Measurements from ENCODE around the gene HMGCLL1. TPM values are rescaled to one million over a fixed set of nuclear protein-coding genes. Genes with fewer than 3 reads are reported as not detected.

HMGCLL1 gene
- total RNA-seq, 4 donors from 2014 or later = 2.8 to 7.7 (median 4.4) TPM

DNA sequence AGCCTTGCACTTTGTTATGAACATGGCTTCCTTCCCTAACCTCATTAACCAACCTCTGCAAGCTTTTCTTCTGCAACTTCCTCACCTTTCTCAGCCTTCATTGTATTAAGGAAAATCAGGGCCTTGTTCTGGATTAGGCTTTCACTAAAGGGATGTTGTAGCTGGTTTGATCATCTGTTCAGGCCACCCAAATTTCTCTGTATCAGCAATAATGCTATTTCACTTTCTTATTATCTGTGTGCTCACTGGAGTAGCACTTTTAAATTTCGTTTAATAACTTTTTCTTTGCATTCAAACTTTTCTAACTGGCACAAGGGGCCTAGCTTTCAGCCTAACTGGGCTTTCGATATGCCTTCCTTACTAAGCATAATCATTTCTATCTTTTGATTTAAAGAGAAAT, 155.1 kb downstream of the HMGCLL1 start:
- TF ChIP-seq, protein P1, sequence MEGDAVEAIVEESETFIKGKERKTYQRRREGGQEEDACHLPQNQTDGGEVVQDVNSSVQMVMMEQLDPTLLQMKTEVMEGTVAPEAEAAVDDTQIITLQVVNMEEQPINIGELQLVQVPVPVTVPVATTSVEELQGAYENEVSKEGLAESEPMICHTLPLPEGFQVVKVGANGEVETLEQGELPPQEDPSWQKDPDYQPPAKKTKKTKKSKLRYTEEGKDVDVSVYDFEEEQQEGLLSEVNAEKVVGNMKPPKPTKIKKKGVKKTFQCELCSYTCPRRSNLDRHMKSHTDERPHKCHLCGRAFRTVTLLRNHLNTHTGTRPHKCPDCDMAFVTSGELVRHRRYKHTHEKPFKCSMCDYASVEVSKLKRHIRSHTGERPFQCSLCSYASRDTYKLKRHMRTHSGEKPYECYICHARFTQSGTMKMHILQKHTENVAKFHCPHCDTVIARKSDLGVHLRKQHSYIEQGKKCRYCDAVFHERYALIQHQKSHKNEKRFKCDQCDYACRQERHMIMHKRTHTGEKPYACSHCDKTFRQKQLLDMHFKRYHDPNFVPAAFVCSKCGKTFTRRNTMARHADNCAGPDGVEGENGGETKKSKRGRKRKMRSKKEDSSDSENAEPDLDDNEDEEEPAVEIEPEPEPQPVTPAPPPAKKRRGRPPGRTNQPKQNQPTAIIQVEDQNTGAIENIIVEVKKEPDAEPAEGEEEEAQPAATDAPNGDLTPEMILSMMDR (IDR thresholded peaks at IDR 0.05; ENCODE audit: low read depth) = no peak

DNA sequence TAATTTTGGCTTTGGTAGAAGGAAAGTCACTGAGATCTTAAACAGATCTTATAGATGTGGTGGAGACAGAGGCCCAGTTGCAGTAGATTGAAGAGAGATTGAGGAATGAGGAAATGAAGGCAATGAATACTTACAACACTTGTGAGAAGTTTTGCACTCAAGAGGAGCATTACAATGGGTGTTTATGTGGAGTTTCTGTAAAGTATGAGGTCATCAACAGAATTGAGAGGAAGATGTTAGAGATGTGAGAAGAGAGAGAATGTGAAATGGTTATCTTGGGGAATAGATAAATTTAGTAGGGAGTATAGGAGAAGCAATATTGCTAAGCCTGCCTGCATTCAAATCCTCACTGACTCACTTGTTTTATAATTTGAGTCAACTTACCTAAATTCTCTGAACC, 168.3 kb downstream of the HMGCLL1 start:
- TF ChIP-seq, protein P1 (IDR thresholded peaks at IDR 0.05; ENCODE audit: low read depth) = no peak

DNA sequence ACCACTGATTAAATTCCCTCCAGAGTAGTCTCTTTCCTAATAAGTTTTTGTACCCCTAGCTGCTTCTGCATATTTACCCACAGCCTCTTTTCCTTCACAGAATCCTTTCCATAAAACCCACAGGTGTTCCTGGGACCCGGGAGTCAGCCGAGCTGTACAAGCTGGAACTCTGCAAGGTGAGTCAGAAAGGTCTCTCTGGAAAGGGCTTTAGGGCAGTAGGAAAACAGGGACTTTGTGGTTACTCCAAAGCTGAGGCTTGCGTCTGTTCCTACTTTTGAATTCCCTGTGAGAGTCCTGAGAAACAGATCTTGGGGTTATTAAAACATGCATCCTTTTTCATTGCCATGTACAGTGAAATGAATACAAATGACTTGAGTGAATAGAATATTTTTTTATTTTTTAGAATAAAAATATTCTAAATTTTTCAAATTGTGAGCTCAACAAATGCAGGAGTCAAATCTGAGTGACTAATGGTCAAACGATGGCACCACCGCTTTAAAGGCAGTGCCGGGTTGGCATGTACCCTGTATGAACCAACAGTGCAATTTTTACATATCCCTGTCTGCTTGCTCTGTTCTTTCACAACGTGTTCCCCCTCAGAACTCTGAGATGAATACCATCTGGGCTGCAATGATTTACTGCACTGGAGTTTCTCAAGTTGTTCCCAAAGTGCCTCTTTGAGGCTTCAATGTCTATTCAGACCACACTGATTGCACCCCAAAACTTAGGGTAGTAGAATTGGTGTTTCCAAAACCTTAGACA, 173.3 kb downstream of the HMGCLL1 start:
- TF ChIP-seq, protein P1 (IDR thresholded peaks at IDR 0.05; ENCODE audit: low read depth) = no peak

DNA sequence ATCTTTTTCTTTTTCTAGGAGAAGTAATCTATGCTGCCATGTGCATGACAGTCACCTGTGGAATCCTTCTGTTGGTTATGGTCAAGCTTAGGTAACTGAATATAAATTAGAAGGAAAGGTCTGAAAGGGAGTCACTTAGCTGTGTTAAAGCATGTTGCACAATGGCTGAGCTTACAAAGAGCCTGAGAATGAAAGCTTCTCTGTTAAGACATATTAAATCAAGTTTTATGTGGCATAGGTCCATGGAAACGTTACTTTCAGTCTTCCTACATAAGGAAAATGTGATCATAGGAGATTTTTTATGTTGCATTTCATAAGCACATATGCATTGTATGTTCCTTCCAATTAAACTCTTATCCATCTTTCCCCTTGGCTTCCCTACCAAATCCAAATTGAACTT, 179.6 kb downstream of the HMGCLL1 start:
- TF ChIP-seq, protein P1 (IDR thresholded peaks at IDR 0.05; ENCODE audit: low read depth) = no peak

DNA sequence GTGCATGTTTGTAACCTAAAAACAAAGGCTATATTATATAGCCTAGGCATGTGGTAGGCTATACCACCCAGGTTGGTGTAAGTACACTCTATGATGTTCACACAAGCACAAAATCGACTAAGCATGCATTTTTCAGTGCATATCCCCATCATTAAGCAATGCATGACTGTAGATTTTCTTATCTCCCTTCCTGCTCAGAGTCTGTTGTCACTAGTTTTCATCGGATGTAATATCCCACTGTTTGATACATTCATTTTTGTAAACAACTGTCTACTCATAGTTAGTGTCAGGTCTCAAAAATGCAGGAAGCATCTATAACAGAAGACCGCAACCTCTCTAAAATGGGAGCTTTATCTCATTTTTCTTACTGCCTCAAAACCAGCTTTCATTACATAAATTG, 181.0 kb downstream of the HMGCLL1 start:
- TF ChIP-seq, protein P1 (IDR thresholded peaks at IDR 0.05; ENCODE audit: low read depth) = no peak

DNA sequence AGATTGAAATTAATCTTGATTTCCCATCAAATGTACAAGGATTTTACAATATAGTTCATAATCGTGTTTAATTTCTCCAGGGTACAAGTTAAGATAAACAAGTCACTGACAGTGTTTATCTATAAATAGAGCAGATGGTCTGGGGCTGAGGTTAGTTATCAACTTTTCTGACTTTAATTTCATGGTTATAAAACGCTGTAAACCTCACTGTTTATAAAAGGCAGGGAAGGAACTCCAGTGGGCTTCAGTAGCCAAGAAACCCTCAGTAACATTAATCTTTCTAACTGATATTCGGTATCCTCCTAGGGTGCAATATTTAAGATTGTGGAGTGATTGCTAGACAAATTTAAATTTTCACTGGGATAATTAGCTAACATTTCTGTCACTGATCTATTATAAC, 183.1 kb downstream of the HMGCLL1 start:
- TF ChIP-seq, protein P1 (IDR thresholded peaks at IDR 0.05; ENCODE audit: low read depth) = no peak

DNA sequence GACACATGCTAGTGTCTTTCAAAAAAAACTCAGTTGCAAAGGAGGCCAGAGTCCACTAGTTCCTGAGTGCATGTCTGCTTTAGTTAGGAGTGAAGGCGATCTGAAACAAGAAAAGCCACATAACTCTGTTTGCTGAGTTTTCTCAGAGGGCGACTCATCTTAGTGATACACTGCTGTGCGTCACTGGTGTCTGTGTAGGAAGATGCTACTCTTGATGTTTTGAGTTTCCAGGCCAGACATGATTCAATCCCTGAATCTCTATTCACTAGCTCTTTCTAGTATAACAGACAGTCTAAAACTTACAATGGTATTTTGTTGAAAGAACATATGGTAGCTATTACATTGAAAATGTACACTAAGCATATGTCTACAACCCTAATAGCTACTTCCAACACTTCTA, 190.8 kb downstream of the HMGCLL1 start:
- TF ChIP-seq, protein P1 (IDR thresholded peaks at IDR 0.05; ENCODE audit: low read depth) = no peak
